Neuronal stem cell (in vitro differentiated cells): ENCODE data around the gene ATP11C.

Experiments used
- DNase-seq: peaks from one replicate; pipeline ENCODE4 v3.0.0-alpha.2; 2013; ENCODE audit warnings: low spot score
- H2AFZ ChIP-seq: one replicate; pipeline ENCODE4 v1.6.1; 2013; ENCODE audit warnings: mild to moderate bottlenecking, low read length, inconsistent platforms
- H2AK5ac ChIP-seq: 2 replicates; pipeline ENCODE4 v1.6.1; 2013; ENCODE audit warnings: low read depth, mild to moderate bottlenecking, inconsistent platforms, low read length, moderate library complexity, mixed read lengths
- H2BK120ac ChIP-seq: 2 replicates; pipeline ENCODE4 v1.6.1; 2013; ENCODE audit warnings: low read depth, mild to moderate bottlenecking, inconsistent platforms, low read length, moderate library complexity, mixed read lengths
- H2BK12ac ChIP-seq: one replicate; pipeline ENCODE4 v1.6.1; 2013; ENCODE audit warnings: low read length, inconsistent platforms
- H2BK15ac ChIP-seq: 2 replicates; pipeline ENCODE4 v1.6.1; 2013; ENCODE audit warnings: mild to moderate bottlenecking, low read length, inconsistent platforms, mixed read lengths
- H2BK5ac ChIP-seq: one replicate; pipeline ENCODE4 v1.6.1; 2013; ENCODE audit warnings: inconsistent platforms, mild to moderate bottlenecking, low read length, moderate library complexity
- H3K14ac ChIP-seq: one replicate; pipeline ENCODE4 v1.6.1; 2013; ENCODE audit warnings: low read length, inconsistent platforms
- H3K18ac ChIP-seq: 2 replicates; pipeline ENCODE4 v1.6.1; 2013; ENCODE audit warnings: low read length, inconsistent platforms
- H3K23ac ChIP-seq: 2 replicates; pipeline ENCODE4 v1.6.1; 2013; ENCODE audit warnings: low read depth, mild to moderate bottlenecking, mixed read lengths, low read length, inconsistent platforms; ENCODE audit not compliant: poor library complexity
- H3K27ac ChIP-seq: replicated peaks from 3 replicates; pipeline ENCODE4 v1.5.1; 2013; ENCODE audit warnings: low read length, inconsistent platforms
- H3K27me3 ChIP-seq, 3 experiments: 2 replicates each; pipeline ENCODE4 v1.6.1; 2013; ENCODE audit warnings: low read length in 3 of 3, mild to moderate bottlenecking in 2 of 3, inconsistent platforms in 1 of 3, low read depth in 1 of 3, mixed read lengths in 1 of 3, moderate library complexity in 1 of 3; ENCODE audit not compliant: control insufficient read depth in 3 of 3, insufficient read depth in 3 of 3
- H3K36me3 ChIP-seq, 2 donors: replicated peaks in 1 of 2; 2 replicates each; pipeline ENCODE4 v1.6.1; 2013; ENCODE audit warnings: low read length in 2 of 2; ENCODE audit not compliant: control insufficient read depth in 2 of 2, insufficient read depth in 2 of 2
- H3K4ac ChIP-seq: 2 replicates; pipeline ENCODE4 v1.6.1; 2013; ENCODE audit warnings: inconsistent platforms, mild to moderate bottlenecking, low read length, moderate library complexity
- H3K4me1 ChIP-seq, 2 donors: 1 replicate in 1 of 2; 2 replicates in 1 of 2; pipeline ENCODE4 v1.6.1; 2013; ENCODE audit warnings: low read length in 2 of 2, low read depth in 1 of 2; ENCODE audit not compliant: control insufficient read depth in 2 of 2, insufficient read depth in 1 of 2
- H3K4me2 ChIP-seq: one replicate; pipeline ENCODE4 v1.6.1; 2013; ENCODE audit warnings: mild to moderate bottlenecking, low read length, inconsistent platforms; ENCODE audit not compliant: insufficient read depth, poor library complexity, severe bottlenecking
- H3K4me3 ChIP-seq, 2 donors: 2 replicates each; pipeline ENCODE4 v1.5.1; 2013; ENCODE audit warnings: low read length in 2 of 2, mild to moderate bottlenecking in 2 of 2, inconsistent platforms in 1 of 2, moderate library complexity in 1 of 2
- H3K79me1 ChIP-seq: one replicate; pipeline ENCODE4 v1.6.1; 2013; ENCODE audit warnings: low read depth, mild to moderate bottlenecking, inconsistent platforms, low read length, moderate library complexity
- H3K9ac ChIP-seq: one replicate; pipeline ENCODE4 v1.6.1; 2013; ENCODE audit warnings: mild to moderate bottlenecking, low read depth, low read length, inconsistent platforms; ENCODE audit not compliant: poor library complexity
- H3K9me3 ChIP-seq, 2 donors: replicated peaks in 1 of 2; 2 replicates each; pipeline versions ENCODE3 to v1.6.1; 2013; ENCODE audit warnings: low read length in 2 of 2, mild to moderate bottlenecking in 2 of 2, inconsistent platforms in 1 of 2, low read depth in 1 of 2, mixed read lengths in 1 of 2, moderate library complexity in 1 of 2; ENCODE audit not compliant: control insufficient read depth in 2 of 2, insufficient read depth in 1 of 2
- H4K8ac ChIP-seq: one replicate; pipeline ENCODE4 v1.6.1; 2013; ENCODE audit warnings: low read depth, mild to moderate bottlenecking, inconsistent platforms, low read length, moderate library complexity
- H4K91ac ChIP-seq: one replicate; pipeline ENCODE4 v1.6.1; 2013; ENCODE audit warnings: low read length, low read depth, mild to moderate bottlenecking, inconsistent platforms; ENCODE audit not compliant: poor library complexity
- WGBS, 2 donors: extraction: QIAGEN DNeasy Blood & Tissue Kit; methylation state at CpG; one replicate each; pipeline ENCODE4 v1.1.7; 2013; ENCODE audit warnings: missing lambda C conversion rate in 2 of 2, mixed read lengths in 1 of 2; ENCODE audit not compliant: insufficient read length in 2 of 2, insufficient replicate concordance in 1 of 2; ENCODE audit errors: extremely low coverage in 2 of 2; 5-methylcytosine and 5-hydroxymethylcytosine counted together

The ATP11C gene

DNA sequence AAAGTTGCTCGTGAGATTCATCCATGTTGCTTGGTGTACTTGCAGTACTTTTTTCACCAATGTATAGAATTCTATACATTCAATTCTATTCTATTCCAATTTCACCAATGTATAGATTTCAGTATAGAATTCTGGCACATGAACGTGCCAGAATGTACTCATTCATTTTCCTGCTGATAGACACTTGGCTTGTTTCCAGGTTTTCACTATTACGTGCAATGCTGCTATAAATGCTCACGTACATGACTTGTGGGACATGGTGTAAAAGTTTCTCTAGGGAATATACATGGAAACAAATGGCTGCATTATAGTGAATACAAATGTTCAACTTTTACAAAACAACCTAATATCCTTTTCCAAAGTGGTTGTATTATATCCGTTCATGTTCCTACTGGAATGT is 39.3 kb upstream of the ATP11C start:
- H4K91ac ChIP-seq: no peak overlapping the region

DNA sequence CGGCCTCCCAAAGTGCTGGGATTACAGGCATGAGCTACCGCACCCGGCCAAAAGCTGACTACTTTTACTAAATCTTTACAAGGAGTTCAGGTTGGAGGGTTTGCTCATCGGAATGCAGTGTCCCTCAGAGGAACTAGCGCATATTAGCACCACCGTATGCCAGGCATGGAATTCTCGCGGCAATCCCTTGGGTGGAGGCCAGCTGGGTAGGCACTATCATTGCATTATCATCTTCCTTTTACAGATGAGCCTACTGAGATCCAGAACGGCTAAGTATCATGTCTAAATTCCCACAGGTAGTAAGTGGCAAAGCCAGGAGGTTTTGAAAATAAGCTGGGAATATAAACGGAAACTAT is 38.5 kb upstream of the ATP11C start:
- no CpG with 5 or more reads among the region's 10 CpGs for WGBS, 2 donors
- H2BK120ac ChIP-seq: no peak overlapping the region
- no peaks in the 10 kb centered on the region for H3K4me1 ChIP-seq
- H2AFZ ChIP-seq: no peak overlapping the region
- H3K36me3 ChIP-seq: no peaks in the 10 kb centered on the region
- no peak overlapping the region for H3K4me2 ChIP-seq
- no peak overlapping the region for H4K91ac ChIP-seq
- no peak overlapping the region for H2AK5ac ChIP-seq
- peaks cover 0 to 6% (median 0%) of the 10 kb centered on the region in 3 experiments for H3K27me3 ChIP-seq
- no peak overlapping the region for H3K4ac ChIP-seq
- no peaks in the 10 kb centered on the region for H3K79me1 ChIP-seq
- H2BK12ac ChIP-seq: no peak overlapping the region
- no peak overlapping the region for H3K14ac ChIP-seq
- H3K18ac ChIP-seq: no peak overlapping the region
- H3K27ac ChIP-seq: no peak overlapping the region
- no peak overlapping the region for H3K23ac ChIP-seq
- DNase-seq: no peak
- H3K4me3 ChIP-seq: no peak overlapping the region
- H3K9me3 ChIP-seq: no peaks in the 10 kb centered on the region
- H2BK5ac ChIP-seq: no peak overlapping the region
- no peak overlapping the region for H2BK15ac ChIP-seq
- no peak overlapping the region for H4K8ac ChIP-seq
- no peak overlapping the region for H3K9ac ChIP-seq

More for the DNA sequence above, 39.3 kb upstream of the ATP11C start:
- peaks cover 0 to 6% (median 0%) of the 10 kb centered on the region in 3 experiments for H3K27me3 ChIP-seq
- H2BK120ac ChIP-seq: no peak overlapping the region
- no peak overlapping the region for H2AFZ ChIP-seq
- H3K9me3 ChIP-seq: no peaks in the 10 kb centered on the region
- no peak overlapping the region for H3K18ac ChIP-seq
- no peak for DNase-seq
- no peak overlapping the region for H2BK12ac ChIP-seq
- H3K9ac ChIP-seq: no peak overlapping the region
- H3K4me3 ChIP-seq: no peak overlapping the region
- no peak overlapping the region for H3K4me2 ChIP-seq
- H3K4ac ChIP-seq: no peak overlapping the region
- H3K14ac ChIP-seq: no peak overlapping the region
- H3K4me1 ChIP-seq: no peaks in the 10 kb centered on the region
- no peak overlapping the region for H3K27ac ChIP-seq
- H4K8ac ChIP-seq: no peak overlapping the region
- H2AK5ac ChIP-seq: no peak overlapping the region
- no CpG with 5 or more reads among the region's 5 CpGs for WGBS, 2 donors
- no peak overlapping the region for H2BK15ac ChIP-seq
- no peak overlapping the region for H3K23ac ChIP-seq
- no peaks in the 10 kb centered on the region for H3K36me3 ChIP-seq
- H3K79me1 ChIP-seq: no peaks in the 10 kb centered on the region
- no peak overlapping the region for H2BK5ac ChIP-seq

DNA sequence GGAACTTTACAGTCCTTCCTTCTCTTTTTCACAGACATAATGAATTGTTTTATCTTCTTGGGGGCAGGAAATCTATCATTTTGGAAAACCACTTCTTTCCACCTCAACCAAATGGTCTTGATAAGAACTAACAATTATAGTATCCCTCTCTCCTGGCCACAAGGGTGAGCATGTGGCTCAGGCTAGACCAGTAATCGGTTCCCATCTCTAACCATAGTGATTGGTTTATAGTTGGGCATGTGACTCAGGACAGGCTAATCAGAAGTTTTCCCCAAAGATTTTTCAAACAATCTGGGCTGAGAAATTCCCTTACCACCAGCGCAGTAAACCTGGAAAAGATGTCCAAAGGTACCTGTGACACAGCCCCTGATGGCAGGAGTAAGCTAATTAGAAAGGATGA is 36.4 kb upstream of the ATP11C start:
- Histone ChIP-seq H4K8ac (no peak overlapping the region), H3K4me1 (no peaks in the 10 kb centered on the region), H2BK120ac (no peak overlapping the region), H3K9me3 (no peaks in the 10 kb centered on the region), H4K91ac (no peak overlapping the region), H3K14ac (no peak overlapping the region), H3K27ac (no peak overlapping the region), H3K4me3 (no peak overlapping the region), H3K36me3 (no peaks in the 10 kb centered on the region), H3K4ac (no peak overlapping the region), H2AK5ac (no peak overlapping the region), H3K4me2 (no peak overlapping the region), H2BK12ac (no peak overlapping the region), H3K9ac (no peak overlapping the region), H3K79me1 (no peaks in the 10 kb centered on the region), H3K18ac (no peak overlapping the region), H2BK5ac (no peak overlapping the region), H2BK15ac (no peak overlapping the region), H3K23ac (no peak overlapping the region), H2AFZ (no peak overlapping the region), H3K27me3 (peaks cover 0 to 6% (median 0%) of the 10 kb centered on the region in 3 experiments)
- no CpG with 5 or more reads among the region's 2 CpGs for WGBS, 2 donors
- DNase-seq: no peak

DNA sequence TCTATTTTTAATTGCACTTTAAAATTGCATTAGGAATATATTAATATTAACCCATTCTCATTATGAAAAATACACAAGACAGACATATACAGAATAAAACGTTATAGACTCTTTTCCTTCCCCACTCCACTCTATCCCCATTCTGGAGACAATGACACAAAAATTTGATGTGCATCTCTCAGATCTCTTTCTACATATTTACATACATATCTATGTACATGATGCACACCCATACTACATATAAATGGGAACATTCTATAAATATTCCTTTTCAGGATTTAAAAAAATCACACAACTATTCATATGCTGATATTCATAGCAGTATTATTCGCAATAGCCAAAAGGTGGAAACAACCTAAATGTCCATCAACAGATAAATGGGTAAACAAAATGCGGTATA is 34.9 kb upstream of the ATP11C start:
- Histone ChIP-seq H2BK120ac (no peak overlapping the region), H3K4me2 (no peak overlapping the region), H3K36me3 (no peaks in the 10 kb centered on the region), H3K14ac (no peak overlapping the region), H3K18ac (no peak overlapping the region), H3K9me3 (no peaks in the 10 kb centered on the region), H3K23ac (no peak overlapping the region), H3K79me1 (no peaks in the 10 kb centered on the region), H2BK12ac (no peak overlapping the region), H4K8ac (no peak overlapping the region), H2AFZ (no peak overlapping the region), H3K9ac (no peak overlapping the region), H3K4ac (no peak overlapping the region), H3K4me3 (no peak overlapping the region), H3K27ac (no peak overlapping the region), H2AK5ac (no peak overlapping the region), H3K4me1 (no peaks in the 10 kb centered on the region), H3K27me3 (peaks cover 0 to 6% (median 0%) of the 10 kb centered on the region in 3 experiments), H2BK15ac (no peak overlapping the region), H4K91ac (no peak overlapping the region), H2BK5ac (no peak overlapping the region)
- no peak for DNase-seq
- no CpG with 5 or more reads among the region's 3 CpGs for WGBS, 2 donors
